WTC11 (cell line): ENCODE data around the gene BPI. TPM values are rescaled to one million over a fixed set of nuclear protein-coding genes. Genes with fewer than 3 reads are reported as not detected.

Source experiments
- ATAC-seq: fragments of 200-7000 bp; cut with Tn5 transposase; 2 replicates; pipeline ENCODE4 v1.10.0; 2021; ENCODE audit warnings: mild to moderate bottlenecking, moderate library complexity
- CTCF ChIA-PET: fragments of 300-600 bp; sonication (Branson Sonifier 250); formaldehyde crosslinking; loops from one replicate; lab custom pipeline; 2021; ENCODE audit warnings: antibody characterized with exemption; lab: Charles Lee
- POLR2A ChIA-PET: fragments of 350-600 bp; sonication (Branson Sonifier 250); formaldehyde crosslinking; loops from one replicate; lab custom pipeline; 2021; ENCODE audit warnings: antibody characterized with exemption; lab: Charles Lee
- DNase-seq: peaks from one replicate; pipeline ENCODE4 v3.0.0; 2021; ENCODE audit warnings: low spot score
- H3K27ac Mint-ChIP-seq: 2 replicates; pipeline ENCODE4 v1.8.0; 2021; ENCODE audit warnings: mixed read lengths
- H3K27me3 Mint-ChIP-seq: 2 replicates; pipeline ENCODE4 v1.8.0; 2021; ENCODE audit warnings: low read depth, mild to moderate bottlenecking, moderate library complexity, mixed read lengths
- H3K36me3 Mint-ChIP-seq: 2 replicates; pipeline ENCODE4 v1.8.0; 2021; ENCODE audit warnings: mixed read lengths
- H3K4me1 Mint-ChIP-seq: 2 replicates; pipeline ENCODE4 v1.8.0; 2022; ENCODE audit warnings: mixed read lengths
- H3K4me3 Mint-ChIP-seq: 2 replicates; pipeline ENCODE4 v1.8.0; 2021; ENCODE audit warnings: mild to moderate bottlenecking, moderate library complexity, mixed read lengths
- H3K9me3 Mint-ChIP-seq: 2 replicates; pipeline ENCODE4 v1.8.0; 2021; ENCODE audit warnings: mixed read lengths
- ELF4 ChIP-seq: sonication (generic); formaldehyde crosslinking; IDR thresholded peaks from 2 replicates; pipeline ENCODE4 v1.8.1; 2022; ENCODE audit warnings: low read depth, mild to moderate bottlenecking, moderate library complexity, missing genetic modification reagents
- PREB ChIP-seq: sonication (generic); formaldehyde crosslinking; IDR thresholded peaks from 2 replicates; pipeline ENCODE4 v1.8.1; 2022; ENCODE audit warnings: mild to moderate bottlenecking, missing genetic modification reagents, moderate library complexity, borderline replicate concordance
- PRRX2 ChIP-seq: fragments of 250-450 bp; sonication (Bioruptor Pico); IDR thresholded peaks from 2 replicates; pipeline ENCODE4 v1.8.0; 2021; ENCODE audit warnings: mild to moderate bottlenecking
- RORB ChIP-seq: fragments of 250-450 bp; sonication (Bioruptor Pico); IDR thresholded peaks from 2 replicates; pipeline ENCODE4 v1.9.0; 2021; ENCODE audit warnings: mild to moderate bottlenecking
- STAT6 ChIP-seq: sonication (generic); formaldehyde crosslinking; conservative IDR thresholded peaks from 2 replicates; pipeline ENCODE4 v1.8.1; 2023; ENCODE audit warnings: mild to moderate bottlenecking, low read depth, missing genetic modification reagents, moderate library complexity
- TEAD4 ChIP-seq: sonication (generic); formaldehyde crosslinking; IDR thresholded peaks from 2 replicates; pipeline ENCODE4 v1.8.0; 2022; ENCODE audit warnings: mild to moderate bottlenecking, missing genetic modification reagents
- TP53 ChIP-seq: sonication (generic); formaldehyde crosslinking; IDR thresholded peaks from 2 replicates; pipeline ENCODE4 v1.8.1; 2023; ENCODE audit warnings: mild to moderate bottlenecking, missing genetic modification reagents
- ZNF232 ChIP-seq: sonication (generic); formaldehyde crosslinking; IDR thresholded peaks from 2 replicates; pipeline ENCODE4 v1.8.0; 2022; ENCODE audit warnings: mild to moderate bottlenecking, missing genetic modification reagents
- total RNA-seq: library from RNA; stranded (reverse); gene quantifications from 3 replicates; pipeline ENCODE4 v1.2.3, GENCODE V29; 2021
- TF ChIP-seq, protein P1 (sequence below): sonication (generic); formaldehyde crosslinking; IDR thresholded peaks from 2 replicates; pipeline ENCODE4 v1.8.0; 2022; ENCODE audit warnings: mild to moderate bottlenecking, missing genetic modification reagents
- TF ChIP-seq, protein P2 (sequence below): sonication (generic); formaldehyde crosslinking; IDR thresholded peaks from 2 replicates; pipeline ENCODE4 v1.8.0; 2022; ENCODE audit warnings: mild to moderate bottlenecking, missing genetic modification reagents
- TF ChIP-seq, protein P3 (sequence below): fragments of 250-450 bp; sonication (Bioruptor Pico); IDR thresholded peaks from 2 replicates; pipeline ENCODE4 v1.9.0; 2021; ENCODE audit warnings: mild to moderate bottlenecking, borderline replicate concordance

The BPI gene
- total RNA-seq, 1 experiment from 2014 or later: not detected

DNA sequence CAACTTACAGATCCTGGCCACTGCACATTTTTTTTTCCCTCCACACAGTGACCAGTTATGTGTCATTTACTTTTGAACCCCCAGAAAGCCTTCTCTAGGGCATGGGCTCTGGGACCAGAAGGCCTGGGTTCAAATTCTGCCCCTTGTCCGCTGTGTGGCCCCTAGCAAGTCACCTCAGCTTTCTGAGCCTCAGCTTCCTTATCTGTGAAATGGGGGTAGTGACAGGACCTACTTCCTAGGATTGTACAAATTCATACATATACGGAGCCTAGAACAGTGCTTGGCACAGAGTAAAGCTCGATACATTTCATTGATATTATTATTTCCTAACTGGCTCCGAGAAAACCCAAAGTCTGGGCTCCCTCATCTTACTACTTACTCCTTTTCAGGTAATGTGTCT lies 1.6 kb downstream of the BPI start:
- no peak for DNase-seq
- POLR2A ChIA-PET: interaction anchor here (0.6 kb wide), 1 partner anchor 585 kb away, joined by 6 read pairs; no protein-coding TSS in a partner anchor
- H3K4me1 Mint-ChIP-seq: peaks cover under 1% of the 10 kb centered on the region; the same call in 1 of the 2 replicates
- CTCF ChIA-PET: interaction anchor here (0.6 to 1.8 kb wide), 15 partner anchors 8 to 803 kb away, joined by 3 to 11 read pairs (median 5); no protein-coding TSS in a partner anchor
- no peak for ATAC-seq
- peaks cover 8% of the 10 kb centered on the region for H3K9me3 Mint-ChIP-seq
- no peak overlapping the region for H3K27ac Mint-ChIP-seq
- H3K27me3 Mint-ChIP-seq: no peaks in the 10 kb centered on the region
- H3K36me3 Mint-ChIP-seq: no peaks in the 10 kb centered on the region
- no peak for TF ChIP-seq RORB (CRISPR knock-in tag)
- no peak for TF ChIP-seq ZNF232 (CRISPR knock-in tag)
- TF ChIP-seq TP53: no peak
- TF ChIP-seq, protein P1, sequence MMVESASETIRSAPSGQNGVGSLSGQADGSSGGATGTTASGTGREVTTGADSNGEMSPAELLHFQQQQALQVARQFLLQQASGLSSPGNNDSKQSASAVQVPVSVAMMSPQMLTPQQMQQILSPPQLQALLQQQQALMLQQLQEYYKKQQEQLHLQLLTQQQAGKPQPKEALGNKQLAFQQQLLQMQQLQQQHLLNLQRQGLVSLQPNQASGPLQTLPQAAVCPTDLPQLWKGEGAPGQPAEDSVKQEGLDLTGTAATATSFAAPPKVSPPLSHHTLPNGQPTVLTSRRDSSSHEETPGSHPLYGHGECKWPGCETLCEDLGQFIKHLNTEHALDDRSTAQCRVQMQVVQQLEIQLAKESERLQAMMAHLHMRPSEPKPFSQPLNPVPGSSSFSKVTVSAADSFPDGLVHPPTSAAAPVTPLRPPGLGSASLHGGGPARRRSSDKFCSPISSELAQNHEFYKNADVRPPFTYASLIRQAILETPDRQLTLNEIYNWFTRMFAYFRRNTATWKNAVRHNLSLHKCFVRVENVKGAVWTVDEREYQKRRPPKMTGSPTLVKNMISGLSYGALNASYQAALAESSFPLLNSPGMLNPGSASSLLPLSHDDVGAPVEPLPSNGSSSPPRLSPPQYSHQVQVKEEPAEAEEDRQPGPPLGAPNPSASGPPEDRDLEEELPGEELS: no peak
- TF ChIP-seq, all 79 proteins: peak for 0
- no peak overlapping the region for H3K4me3 Mint-ChIP-seq

GRCh38 chr20:38306379-38306778 lies 2.4 kb downstream of the BPI start:
- Mint-ChIP-seq H3K27ac (no peak overlapping the region), H3K9me3 (peaks cover 8% of the 10 kb centered on the region), H3K36me3 (no peaks in the 10 kb centered on the region), H3K27me3 (no peaks in the 10 kb centered on the region), H3K4me1 (no peaks in the 10 kb centered on the region), H3K4me3 (no peak overlapping the region)
- ChIA-PET CTCF (interaction anchor here (1.5 kb wide), 1 partner anchor 50 kb away, joined by 6 read pairs; no protein-coding TSS in a partner anchor), POLR2A (no interaction called here)
- TF ChIP-seq PREB (CRISPR knock-in tag): no peak
- TF ChIP-seq, protein P2, sequence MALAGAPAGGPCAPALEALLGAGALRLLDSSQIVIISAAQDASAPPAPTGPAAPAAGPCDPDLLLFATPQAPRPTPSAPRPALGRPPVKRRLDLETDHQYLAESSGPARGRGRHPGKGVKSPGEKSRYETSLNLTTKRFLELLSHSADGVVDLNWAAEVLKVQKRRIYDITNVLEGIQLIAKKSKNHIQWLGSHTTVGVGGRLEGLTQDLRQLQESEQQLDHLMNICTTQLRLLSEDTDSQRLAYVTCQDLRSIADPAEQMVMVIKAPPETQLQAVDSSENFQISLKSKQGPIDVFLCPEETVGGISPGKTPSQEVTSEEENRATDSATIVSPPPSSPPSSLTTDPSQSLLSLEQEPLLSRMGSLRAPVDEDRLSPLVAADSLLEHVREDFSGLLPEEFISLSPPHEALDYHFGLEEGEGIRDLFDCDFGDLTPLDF (CRISPR knock-in tag): no peak
- TF ChIP-seq, protein P3, sequence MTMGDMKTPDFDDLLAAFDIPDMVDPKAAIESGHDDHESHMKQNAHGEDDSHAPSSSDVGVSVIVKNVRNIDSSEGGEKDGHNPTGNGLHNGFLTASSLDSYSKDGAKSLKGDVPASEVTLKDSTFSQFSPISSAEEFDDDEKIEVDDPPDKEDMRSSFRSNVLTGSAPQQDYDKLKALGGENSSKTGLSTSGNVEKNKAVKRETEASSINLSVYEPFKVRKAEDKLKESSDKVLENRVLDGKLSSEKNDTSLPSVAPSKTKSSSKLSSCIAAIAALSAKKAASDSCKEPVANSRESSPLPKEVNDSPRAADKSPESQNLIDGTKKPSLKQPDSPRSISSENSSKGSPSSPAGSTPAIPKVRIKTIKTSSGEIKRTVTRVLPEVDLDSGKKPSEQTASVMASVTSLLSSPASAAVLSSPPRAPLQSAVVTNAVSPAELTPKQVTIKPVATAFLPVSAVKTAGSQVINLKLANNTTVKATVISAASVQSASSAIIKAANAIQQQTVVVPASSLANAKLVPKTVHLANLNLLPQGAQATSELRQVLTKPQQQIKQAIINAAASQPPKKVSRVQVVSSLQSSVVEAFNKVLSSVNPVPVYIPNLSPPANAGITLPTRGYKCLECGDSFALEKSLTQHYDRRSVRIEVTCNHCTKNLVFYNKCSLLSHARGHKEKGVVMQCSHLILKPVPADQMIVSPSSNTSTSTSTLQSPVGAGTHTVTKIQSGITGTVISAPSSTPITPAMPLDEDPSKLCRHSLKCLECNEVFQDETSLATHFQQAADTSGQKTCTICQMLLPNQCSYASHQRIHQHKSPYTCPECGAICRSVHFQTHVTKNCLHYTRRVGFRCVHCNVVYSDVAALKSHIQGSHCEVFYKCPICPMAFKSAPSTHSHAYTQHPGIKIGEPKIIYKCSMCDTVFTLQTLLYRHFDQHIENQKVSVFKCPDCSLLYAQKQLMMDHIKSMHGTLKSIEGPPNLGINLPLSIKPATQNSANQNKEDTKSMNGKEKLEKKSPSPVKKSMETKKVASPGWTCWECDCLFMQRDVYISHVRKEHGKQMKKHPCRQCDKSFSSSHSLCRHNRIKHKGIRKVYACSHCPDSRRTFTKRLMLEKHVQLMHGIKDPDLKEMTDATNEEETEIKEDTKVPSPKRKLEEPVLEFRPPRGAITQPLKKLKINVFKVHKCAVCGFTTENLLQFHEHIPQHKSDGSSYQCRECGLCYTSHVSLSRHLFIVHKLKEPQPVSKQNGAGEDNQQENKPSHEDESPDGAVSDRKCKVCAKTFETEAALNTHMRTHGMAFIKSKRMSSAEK (CRISPR knock-in tag): no peak
- TF ChIP-seq TEAD4 (CRISPR knock-in tag): no peak
- no peak for TF ChIP-seq ELF4 (CRISPR knock-in tag)
- TF ChIP-seq PRRX2 (CRISPR knock-in tag): no peak
- TF ChIP-seq STAT6 (CRISPR knock-in tag): no peak
- ATAC-seq: no peak
- DNase-seq: no peak
